ENCODE measurements around the gene ZNF79. TPM values are rescaled to one million over a fixed set of nuclear protein-coding genes. Genes with fewer than 3 reads are reported as not detected.

Gene ZNF79
- total and polyA plus RNA-seq, 2 of the 4 experiments (the other 2 are of a cell fraction), result 5.6 to 15.4 TPM

- intact Hi-C loops (cut with micrococcal nuclease) (no loop called here), dilution Hi-C loops (cut with HindIII; ENCODE audit: low sequenced_read_pairs, unreplicated experiment) (no loop called here), in situ Hi-C loops (cut with MboI; ENCODE audit: low sequenced_read_pairs) (no loop called here)
- no peak overlapping the region for H2AFZ ChIP-seq (replicated peaks; ENCODE audit: low read length, poor library complexity)
- ChIA-PET POLR2A (ENCODE audit: unreplicated experiment) (no interaction called here), CTCF (interaction anchor here (1.1 kb wide), 1 partner anchor 8 kb away, joined by 3 read pairs; the partner anchor contains the start of gene SLC2A8)
- H3K9me3 ChIP-seq (ENCODE audit: control insufficient read depth, insufficient read depth, low read length), result no peaks in the 10 kb centered on the region
- H2BK5ac ChIP-seq (ENCODE audit: low read depth, low read length, poor library complexity, severe bottlenecking), result no peak overlapping the region
- ATAC-seq (ENCODE audit: low read depth) (no peak), DNase-seq (no peak)
- H4K8ac ChIP-seq (ENCODE audit: low read depth in 2 of 2, low read length in 2 of 2), result no peak overlapping the region
- TF ChIP-seq ELK1 (IDR thresholded peaks at IDR 0.05; ENCODE audit: borderline replicate concordance, low read depth, low read length) (no peak), USF2 (IDR thresholded peaks at IDR 0.05; ENCODE audit: low read depth, low read length) (no peak), CEBPB (IDR thresholded peaks at IDR 0.05; ENCODE audit: low read depth, low read length) (no peak), BHLHE40 (IDR thresholded peaks at IDR 0.05; ENCODE audit: low read depth, low read length) (no peak), CHD1 (IDR thresholded peaks at IDR 0.05; ENCODE audit: low read depth, low read length) (no peak), SMC3 (IDR thresholded peaks at IDR 0.05; ENCODE audit: low read depth, low read length) (no peak), POLR2A (IDR thresholded peaks at IDR 0.05; ENCODE audit: low read depth, low read length) (no peak), NFE2L2 (IDR thresholded peaks at IDR 0.05; ENCODE audit: low read depth, low read length) (no peak), RFX5 (IDR thresholded peaks at IDR 0.05; ENCODE audit: low read depth, low read length) (no peak), MAFK (IDR thresholded peaks at IDR 0.05; ENCODE audit: low read depth, low read length) (no peak), MXI1 (IDR thresholded peaks at IDR 0.05; ENCODE audit: borderline replicate concordance, low read depth, low read length) (no peak), RAD21 (IDR thresholded peaks at IDR 0.05; ENCODE audit: low read length) (no peak), MAZ (IDR thresholded peaks at IDR 0.05; ENCODE audit: borderline replicate concordance, low read depth, low read length) (no peak), FOS (IDR thresholded peaks at IDR 0.05; ENCODE audit: low read depth, low read length) (no peak)
- TF ChIP-seq, protein P1, sequence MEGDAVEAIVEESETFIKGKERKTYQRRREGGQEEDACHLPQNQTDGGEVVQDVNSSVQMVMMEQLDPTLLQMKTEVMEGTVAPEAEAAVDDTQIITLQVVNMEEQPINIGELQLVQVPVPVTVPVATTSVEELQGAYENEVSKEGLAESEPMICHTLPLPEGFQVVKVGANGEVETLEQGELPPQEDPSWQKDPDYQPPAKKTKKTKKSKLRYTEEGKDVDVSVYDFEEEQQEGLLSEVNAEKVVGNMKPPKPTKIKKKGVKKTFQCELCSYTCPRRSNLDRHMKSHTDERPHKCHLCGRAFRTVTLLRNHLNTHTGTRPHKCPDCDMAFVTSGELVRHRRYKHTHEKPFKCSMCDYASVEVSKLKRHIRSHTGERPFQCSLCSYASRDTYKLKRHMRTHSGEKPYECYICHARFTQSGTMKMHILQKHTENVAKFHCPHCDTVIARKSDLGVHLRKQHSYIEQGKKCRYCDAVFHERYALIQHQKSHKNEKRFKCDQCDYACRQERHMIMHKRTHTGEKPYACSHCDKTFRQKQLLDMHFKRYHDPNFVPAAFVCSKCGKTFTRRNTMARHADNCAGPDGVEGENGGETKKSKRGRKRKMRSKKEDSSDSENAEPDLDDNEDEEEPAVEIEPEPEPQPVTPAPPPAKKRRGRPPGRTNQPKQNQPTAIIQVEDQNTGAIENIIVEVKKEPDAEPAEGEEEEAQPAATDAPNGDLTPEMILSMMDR (conservative IDR thresholded peaks at IDR 0.05; ENCODE audit: low read depth, low read length), result no peak
- no peak overlapping the region for H3K27ac ChIP-seq (ENCODE audit: insufficient read depth, low read length)
- no peaks in the 10 kb centered on the region for H3K79me1 ChIP-seq (ENCODE audit: low read depth in 1 of 2, low read length in 2 of 2)
- no TSS peak for BruUV-seq (replicated peaks)
- no peak overlapping the region for H2BK120ac ChIP-seq (ENCODE audit: low read depth, low read length)
- no peak overlapping the region for H3K18ac ChIP-seq (ENCODE audit: low read depth, low read length)
- H4K91ac ChIP-seq (ENCODE audit: insufficient read depth, low read depth, low read length), result no peak overlapping the region
- no peak overlapping the region for H3K9ac ChIP-seq (ENCODE audit: low read depth, low read length)
- peaks cover 6% of the 10 kb centered on the region; the same call in 1 of the 2 replicates for H3K9me1 ChIP-seq (ENCODE audit: insufficient read depth, low read length)
- no peaks in the 10 kb centered on the region for H3K4me1 ChIP-seq (ENCODE audit: control insufficient read depth, insufficient read depth, low read length)
- no peak overlapping the region for H2BK15ac ChIP-seq (ENCODE audit: low read depth, low read length)
- no peak overlapping the region for H3K14ac ChIP-seq (replicated peaks; ENCODE audit: low read depth, low read length)
- no peak overlapping the region for H3K23ac ChIP-seq (ENCODE audit: low read depth, low read length)
- H3K4me2 ChIP-seq (ENCODE audit: low read depth, low read length), result no peak overlapping the region
- H2AK9ac ChIP-seq (replicated peaks; ENCODE audit: low read depth, low read length, poor library complexity), result no peak overlapping the region
- WGBS, 2 experiments (ENCODE audit: extremely low coverage in 2 of 2, insufficient read length in 1 of 2), result 95% methylated on average over 6 of the region's 23 CpGs; no CpG with 5 or more reads in 1 of the 2 experiments
- H4K5ac ChIP-seq (ENCODE audit: low read depth, low read length), result no peak overlapping the region
- H2BK20ac ChIP-seq (ENCODE audit: low read depth, low read length), result no peak overlapping the region
- H3K36me3 ChIP-seq (ENCODE audit: control insufficient read depth, insufficient read depth, low read length), result peaks cover 8% of the 10 kb centered on the region; the same call in 1 of the 2 replicates
- H2AK5ac ChIP-seq (ENCODE audit: low read depth, low read length), result no peak overlapping the region
- H4K20me1 ChIP-seq (ENCODE audit: insufficient read depth, low read length), result no peaks in the 10 kb centered on the region
- no peak overlapping the region for H3K4ac ChIP-seq (ENCODE audit: low read depth, low read length)
- no peak overlapping the region for H3K4me3 ChIP-seq (ENCODE audit: insufficient read depth, low read depth, low read length)
- no peaks in the 10 kb centered on the region for H3K27me3 ChIP-seq (ENCODE audit: control insufficient read depth, insufficient read depth, low read length)
- H3K56ac ChIP-seq (ENCODE audit: extremely low read depth, insufficient read depth, low read length), result no peak overlapping the region
Observed at GRCh38 chr9:127404631-127405030, 19.6 kb upstream of the ZNF79 start.

Measured in IMR-90 (cell line).